Peyer's patch (tissue), 4 donors: ENCODE data around the gene ZNF236.

Source experiments
- CTCF ChIP-seq, 6 experiments: fragments of 450-650 bp in 4 of 6; fragments of 200-600 bp in 2 of 6; sonication (generic) in 1 of 6; IDR thresholded peaks; one replicate each; pipeline ENCODE4 v1.5.1; 2017 to 2019; ENCODE audit warnings: antibody characterized with exemption in 6 of 6, mild to moderate bottlenecking in 3 of 6, moderate library complexity in 1 of 6
- POLR2A ChIP-seq, 2 donors: fragments of 450-650 bp; IDR thresholded peaks; one replicate each; pipeline ENCODE4 v1.5.1; 2017; ENCODE audit warnings: antibody characterized with exemption in 2 of 2, mild to moderate bottlenecking in 2 of 2, moderate library complexity in 2 of 2

- TF ChIP-seq CTCF (IDR thresholded peaks at IDR 0.05), result no peak
- no peak for TF ChIP-seq POLR2A (IDR thresholded peaks at IDR 0.05)
Observed at GRCh38 chr18:77003316-77003715, 181.0 kb downstream of the ZNF236 start.
